HepG2 (cell line): Measurements from ENCODE around the gene SUN1. TPM values are rescaled to one million over a fixed set of nuclear protein-coding genes. Genes with fewer than 3 reads are reported as not detected.
"Not testable (repeated sequence)": the region's sequence is repeated elsewhere in the genome, so short reads cannot be mapped to it uniquely, and the experiment has no call there.

ENCODE experiments used
- ATAC-seq: fragments of 200-7000 bp; cut with Tn5 transposase; 3 replicates; pipeline ENCODE4 v1.9.1; 2020; ENCODE audit warnings: mild to moderate bottlenecking, moderate library complexity
- BruUV-seq: library from RNA; stranded (reverse); fragments of 400-500 nt; replicated peaks from 2 replicates; lab custom pipeline; 2021; lab: Mats Ljungman, UMichigan
- CTCF ChIA-PET: fragments of 300-600 bp; formaldehyde crosslinking; extraction: SDS; loops from one replicate; lab custom pipeline; 2021; ENCODE audit warnings: low total read pairs, inconsistent platforms, low intra/inter-chr PET ratio; lab: Yijun Ruan, JAX
- POLR2A ChIA-PET: fragments of 350-600 bp; sonication (Branson Sonifier 250); formaldehyde crosslinking; loops from one replicate; lab custom pipeline; 2020; ENCODE audit warnings: antibody characterized with exemption, inconsistent platforms; lab: Yijun Ruan, JAX
- DNase-seq: peaks from one replicate; pipeline ENCODE4 v3.0.0-alpha.2; 2015; ENCODE audit warnings: low spot score
- FAIRE-seq: peaks from 3 replicates; lab custom pipeline; 2011; peaks lifted over from hg19 to GRCh38; lab: Jason Lieb, UNC
- H2AFZ ChIP-seq: one replicate; pipeline ENCODE4 v1.6.1; 2011; ENCODE audit warnings: low read length, inconsistent platforms
- H3K27ac ChIP-seq: fragments of 300-600 bp; 3 replicates; pipeline ENCODE4 v1.8.0; 2011; ENCODE audit warnings: mixed run types, mild to moderate bottlenecking, mixed read lengths, low read length, inconsistent platforms; ENCODE audit not compliant: insufficient read depth; ENCODE audit errors: extremely low read length
- H3K27me3 ChIP-seq, 2 experiments: fragments of 200-600 bp in 1 of 2; 2 replicates in 1 of 2; 3 replicates in 1 of 2; pipeline versions ENCODE4 v1.6.0 to v1.8.0; 2011; ENCODE audit warnings: low read length in 2 of 2, mild to moderate bottlenecking in 2 of 2, moderate library complexity in 2 of 2, inconsistent platforms in 1 of 2; ENCODE audit not compliant: insufficient read depth in 2 of 2, control insufficient read depth in 1 of 2
- H3K36me3 ChIP-seq, 2 experiments: fragments of 200-600 bp in 1 of 2; replicated peaks in 1 of 2; 2 replicates in 1 of 2; 3 replicates in 1 of 2; pipeline versions ENCODE4 v1.5.1 to v1.8.0; 2011; ENCODE audit warnings: low read length in 2 of 2, inconsistent platforms in 1 of 2; ENCODE audit not compliant: insufficient read depth in 2 of 2, control insufficient read depth in 1 of 2
- H3K4me1 ChIP-seq: 2 replicates; pipeline ENCODE4 v1.5.1; 2012; ENCODE audit warnings: low read length, inconsistent platforms; ENCODE audit not compliant: insufficient read depth
- H3K4me2 ChIP-seq: 2 replicates; pipeline ENCODE4 v1.6.0; 2011; ENCODE audit warnings: low read depth, low read length, inconsistent platforms
- H3K4me3 ChIP-seq, 3 experiments: fragments of 200-600 bp in 1 of 3; sonication (generic), shearing (Covaris generic) in 1 of 3; replicated peaks in 1 of 3; 2 replicates each; pipeline ENCODE4 v1.5.1; 2011 to 2016; ENCODE audit warnings: low read length in 3 of 3, inconsistent platforms in 2 of 3, low read depth in 2 of 3, mild to moderate bottlenecking in 2 of 3, control low read depth in 1 of 3, mixed read lengths in 1 of 3; ENCODE audit not compliant: insufficient read depth in 1 of 3
- H3K79me2 ChIP-seq: one replicate; pipeline ENCODE4 v1.6.1; 2011; ENCODE audit warnings: low read length, inconsistent platforms; ENCODE audit not compliant: insufficient read depth
- H3K9ac ChIP-seq: 2 replicates; pipeline ENCODE4 v1.6.0; 2011; ENCODE audit warnings: mild to moderate bottlenecking, low read depth, low read length, inconsistent platforms; ENCODE audit not compliant: insufficient read depth
- H3K9me3 ChIP-seq: 2 replicates; pipeline ENCODE4 v1.5.1; 2012; ENCODE audit warnings: mild to moderate bottlenecking, low read length
- H4K20me1 ChIP-seq: 2 replicates; pipeline ENCODE4 v1.6.0; 2011; ENCODE audit warnings: inconsistent platforms, mild to moderate bottlenecking, low read length, moderate library complexity; ENCODE audit not compliant: insufficient read depth
- ZBTB38 ChIP-seq: sonication (generic); formaldehyde crosslinking; IDR thresholded peaks from 2 replicates; pipeline ENCODE4 v1.5.1; 2020; ENCODE audit warnings: mild to moderate bottlenecking, missing genetic modification reagents
- WGBS: methylation state at CpG from one replicate; pipeline ENCODE4 v1.1.6; 2017; ENCODE audit warnings: low lambda C conversion rate; 5-methylcytosine and 5-hydroxymethylcytosine counted together
- in situ Hi-C: cut with HindIII; loops from 2 replicates; pipeline ENCODE4 v1.10.0; 2017; ENCODE audit warnings: low pct_unique_long_range_greater_than_20kb; ENCODE audit not compliant: extremely low pct_ligation_motif_present
- intact Hi-C: fragments of 100-400 bp; cut with micrococcal nuclease; formaldehyde crosslinking; loops from one replicate; pipeline ENCODE4 v1.10.0; 2022; ENCODE audit not compliant: unreplicated experiment
- polyA plus RNA-seq, 8 experiments: library from polyadenylated mRNA; depleted of rRNA in 3 of 8; stranded (reverse) in 7 of 8; unstranded in 1 of 8; fragments of >200 nt; fragmentation: Illumina TruSeq in 4 of 8; extraction: Trizol in 4 of 8; gene quantifications; 2 replicates each; pipeline versions ENCODE4 v1.2.1 to v1.2.3, GENCODE V29; 2011 to 2016; ENCODE audit warnings: low read depth in 4 of 8, missing spikeins in 1 of 8, mixed read lengths in 1 of 8; ENCODE audit not compliant: insufficient read depth in 1 of 8
- total RNA-seq, 5 experiments: library from RNA; depleted of rRNA; stranded (reverse); fragments of >200 nt; fragmentation: Illumina TruSeq; extraction: Trizol; gene quantifications; 2 replicates each; pipeline ENCODE4 v1.2.3, GENCODE V29; 2016; ENCODE audit warnings: low read depth in 1 of 5
- TF ChIP-seq, protein P1 (sequence below): sonication (generic); formaldehyde crosslinking; IDR thresholded peaks from 2 replicates; pipeline ENCODE4 v1.5.0; 2020; ENCODE audit warnings: mild to moderate bottlenecking, missing genetic modification reagents

SUN1 gene
- total and polyA plus RNA-seq, 2 of the 13 experiments (the other 11 are each of a cell fraction or from before 2014, with no cell fraction given) = 47.0 to 126 TPM

DNA sequence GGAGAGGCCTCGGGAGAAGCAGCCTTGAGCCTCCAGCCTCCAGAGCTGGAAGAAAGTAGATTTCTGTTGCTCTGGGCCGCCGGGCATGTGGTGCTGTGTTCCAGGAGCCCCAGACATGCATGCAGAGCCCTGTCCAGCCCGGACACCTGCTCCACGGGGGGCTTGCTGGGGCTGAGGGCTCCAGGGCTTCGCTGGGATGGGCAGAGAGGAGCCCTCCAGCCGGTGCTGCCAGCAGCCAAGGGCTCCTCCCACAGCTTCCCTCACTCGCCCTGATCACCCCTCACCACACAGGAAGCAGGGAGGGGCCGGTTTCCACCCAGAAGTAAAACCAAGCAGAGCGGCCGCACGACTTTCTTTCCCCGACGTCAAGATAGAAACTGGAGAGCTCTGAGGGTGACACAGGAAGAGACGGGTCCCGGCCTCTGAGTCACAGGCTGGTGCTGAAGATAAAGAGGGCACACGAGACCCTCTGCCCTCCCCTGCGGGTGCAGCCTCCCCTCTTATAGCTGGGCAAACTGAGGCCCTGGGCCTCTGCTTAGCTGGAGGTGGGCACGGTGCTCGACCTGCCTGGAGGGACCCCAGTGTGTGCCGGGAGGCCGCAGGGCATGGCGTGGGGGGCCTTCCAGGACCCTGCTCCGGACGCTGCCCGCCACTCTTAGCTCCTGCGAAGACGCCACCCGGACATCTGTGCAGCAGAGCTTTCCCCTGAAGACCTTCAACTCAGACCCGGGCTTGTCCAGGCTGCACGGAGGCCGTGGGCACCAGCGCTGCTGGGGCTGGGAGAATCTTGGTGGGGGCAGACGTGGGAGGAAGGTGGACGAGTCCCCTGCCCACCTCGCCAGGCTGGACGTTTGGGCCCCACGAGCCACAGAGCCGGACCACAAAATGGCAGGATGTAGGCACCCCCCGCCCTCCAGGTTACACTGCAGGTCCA, 91.1 kb downstream of the SUN1 start:
- Histone ChIP-seq H4K20me1 (no peaks in the 10 kb centered on the region), H3K79me2 (no peaks in the 10 kb centered on the region), H3K4me2 (no peak overlapping the region), H3K36me3 (no peaks in the 10 kb centered on the region), H3K4me3 (no peak overlapping the region), H2AFZ (no peak overlapping the region), H3K4me1 (peaks cover 47% of the 10 kb centered on the region), H3K9ac (no peak overlapping the region), H3K27ac (no peak overlapping the region), H3K9me3 (no peaks in the 10 kb centered on the region), H3K27me3 (no peaks in the 10 kb centered on the region)
- BruUV-seq = no TSS peak
- ChIA-PET CTCF (no interaction called here), POLR2A (no interaction called here)
- ATAC-seq (no peak), FAIRE-seq (no peak), DNase-seq (no peak)
- intact Hi-C loops = no loop called here
- TF ChIP-seq ZBTB38 (CRISPR knock-in tag) = peak; percentile 33; the same call in 1 of the 2 replicates
- TF ChIP-seq, protein P1, sequence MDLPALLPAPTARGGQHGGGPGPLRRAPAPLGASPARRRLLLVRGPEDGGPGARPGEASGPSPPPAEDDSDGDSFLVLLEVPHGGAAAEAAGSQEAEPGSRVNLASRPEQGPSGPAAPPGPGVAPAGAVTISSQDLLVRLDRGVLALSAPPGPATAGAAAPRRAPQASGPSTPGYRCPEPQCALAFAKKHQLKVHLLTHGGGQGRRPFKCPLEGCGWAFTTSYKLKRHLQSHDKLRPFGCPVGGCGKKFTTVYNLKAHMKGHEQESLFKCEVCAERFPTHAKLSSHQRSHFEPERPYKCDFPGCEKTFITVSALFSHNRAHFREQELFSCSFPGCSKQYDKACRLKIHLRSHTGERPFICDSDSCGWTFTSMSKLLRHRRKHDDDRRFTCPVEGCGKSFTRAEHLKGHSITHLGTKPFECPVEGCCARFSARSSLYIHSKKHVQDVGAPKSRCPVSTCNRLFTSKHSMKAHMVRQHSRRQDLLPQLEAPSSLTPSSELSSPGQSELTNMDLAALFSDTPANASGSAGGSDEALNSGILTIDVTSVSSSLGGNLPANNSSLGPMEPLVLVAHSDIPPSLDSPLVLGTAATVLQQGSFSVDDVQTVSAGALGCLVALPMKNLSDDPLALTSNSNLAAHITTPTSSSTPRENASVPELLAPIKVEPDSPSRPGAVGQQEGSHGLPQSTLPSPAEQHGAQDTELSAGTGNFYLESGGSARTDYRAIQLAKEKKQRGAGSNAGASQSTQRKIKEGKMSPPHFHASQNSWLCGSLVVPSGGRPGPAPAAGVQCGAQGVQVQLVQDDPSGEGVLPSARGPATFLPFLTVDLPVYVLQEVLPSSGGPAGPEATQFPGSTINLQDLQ = no peak
- in situ Hi-C loops = no loop called here
- WGBS = 94% methylated on average over 28 of the region's 40 CpGs

DNA sequence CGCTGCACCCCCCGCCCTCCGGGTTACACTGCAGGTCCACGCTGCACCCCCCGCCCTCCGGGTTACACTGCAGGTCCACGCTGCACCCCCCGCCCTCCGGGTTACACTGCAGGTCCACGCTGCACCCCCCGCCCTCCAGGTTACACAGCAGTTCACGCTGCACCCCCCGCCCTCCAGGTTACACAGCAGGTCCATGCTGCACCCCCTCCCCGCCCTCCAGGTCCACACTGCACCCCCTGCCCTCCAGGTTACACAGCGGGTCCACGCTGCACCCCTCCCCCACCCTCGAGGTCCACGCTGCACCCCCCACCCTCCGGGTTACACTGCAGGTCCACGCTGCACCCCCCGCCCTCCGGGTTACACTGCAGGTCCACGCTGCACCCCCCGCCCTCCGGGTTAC, 91.8 kb downstream of the SUN1 start:
- in situ Hi-C loops, H3K4me3 ChIP-seq, DNase-seq, intact Hi-C loops, H3K79me2 ChIP-seq, H3K9ac ChIP-seq, BruUV-seq, H3K27me3 ChIP-seq, H3K36me3 ChIP-seq, H2AFZ ChIP-seq, H4K20me1 ChIP-seq, H3K27ac ChIP-seq, FAIRE-seq, H3K4me2 ChIP-seq, ATAC-seq, POLR2A ChIA-PET, H3K9me3 ChIP-seq, CTCF ChIA-PET: not testable (repeated sequence)
- WGBS = 82% methylated on average over 24 of the region's 25 CpGs
- peaks cover 54% of the 10 kb centered on the region for H3K4me1 ChIP-seq

Other genes with a start within 250 kb of the SUN1 start
- gene DNAAF5, start 105.8 kb upstream of the SUN1 start, total RNA-seq (2016; rRNA removed; fragmentation: Illumina TruSeq; extraction: Trizol) = 21.5 and 24.2 TPM in 2 replicates
- gene DNAAF5, start 105.8 kb upstream of the SUN1 start, polyA plus RNA-seq (2011; rRNA removed) = 11.8 and 11.9 TPM in 2 replicates
- gene PRKAR1B, start 105.2 kb upstream of the SUN1 start, total RNA-seq (2016; rRNA removed; fragmentation: Illumina TruSeq; extraction: Trizol) = 28.2 and 29.2 TPM in 2 replicates
- 7.9 and 9.0 TPM in 2 replicates for gene PRKAR1B, start 105.2 kb upstream of the SUN1 start, polyA plus RNA-seq (2011; rRNA removed)
- 28.2 and 31.6 TPM in 2 replicates for gene GET4, start 44.1 kb downstream of the SUN1 start, total RNA-seq (2016; rRNA removed; fragmentation: Illumina TruSeq; extraction: Trizol)
- gene GET4, start 44.1 kb downstream of the SUN1 start, polyA plus RNA-seq (2011; rRNA removed) = 35.2 and 44.4 TPM in 2 replicates
- 18.3 and 24.6 TPM in 2 replicates for gene ADAP1, start 122.2 kb downstream of the SUN1 start, total RNA-seq (2016; rRNA removed; fragmentation: Illumina TruSeq; extraction: Trizol)
- 10.5 and 15.0 TPM in 2 replicates for gene ADAP1, start 122.2 kb downstream of the SUN1 start, polyA plus RNA-seq (2011; rRNA removed)
- gene COX19, start 143.1 kb downstream of the SUN1 start, total RNA-seq (2016; rRNA removed; fragmentation: Illumina TruSeq; extraction: Trizol) = 6.5 and 11.5 TPM in 2 replicates
- 21.0 and 21.7 TPM in 2 replicates for gene COX19, start 143.1 kb downstream of the SUN1 start, polyA plus RNA-seq (2011; rRNA removed)
- 11.7 and 31.7 TPM in 2 replicates for gene CYP2W1, start 150.7 kb downstream of the SUN1 start, total RNA-seq (2016; rRNA removed; fragmentation: Illumina TruSeq; extraction: Trizol)
- gene CYP2W1, start 150.7 kb downstream of the SUN1 start, polyA plus RNA-seq (2011; rRNA removed) = 19.5 and 32.7 TPM in 2 replicates
- gene GPR146, start 212.1 kb downstream of the SUN1 start, total RNA-seq (2016; rRNA removed; fragmentation: Illumina TruSeq; extraction: Trizol) = 0.84 and 2.0 TPM in 2 replicates
- 15.9 and 17.2 TPM in 2 replicates for gene GPR146, start 212.1 kb downstream of the SUN1 start, polyA plus RNA-seq (2011; rRNA removed)